ENCODE results near the gene CARMIL1.
A peak's percentile ranks its signal among the peaks of the same experiment; 100 is the strongest.

Gene CARMIL1

GRCh38 chr6:25536781-25537180 is 257.6 kb downstream of the CARMIL1 start:
- Histone ChIP-seq H3K4me1 (ENCODE audit: control insufficient read depth, insufficient read depth, low read length, poor library complexity, severe bottlenecking) (peaks cover 4% of the 10 kb centered on the region), H3K4me3 (ENCODE audit: extremely low read depth, insufficient read depth, low read length, poor library complexity, severe bottlenecking) (no peak overlapping the region), H3K27ac (ENCODE audit: low read depth, low read length, severe bottlenecking) (no peak overlapping the region), H3K9me3 (ENCODE audit: control insufficient read depth, low read length) (no peaks in the 10 kb centered on the region), H3K36me3 (ENCODE audit: control insufficient read depth, insufficient read depth, low read length) (no peaks in the 10 kb centered on the region)
- WGBS, 2 experiments (ENCODE audit: insufficient coverage in 2 of 2): no CpG with 5 or more reads among the region's 4 CpGs

- Histone ChIP-seq H3K4me3 (ENCODE audit: extremely low read depth, insufficient read depth, low read length, poor library complexity, severe bottlenecking) (no peak overlapping the region), H3K9me3 (ENCODE audit: control insufficient read depth, low read length) (no peaks in the 10 kb centered on the region), H3K4me1 (ENCODE audit: control insufficient read depth, insufficient read depth, low read length, poor library complexity, severe bottlenecking) (peaks cover 4% of the 10 kb centered on the region), H3K36me3 (ENCODE audit: control insufficient read depth, insufficient read depth, low read length) (no peaks in the 10 kb centered on the region), H3K27ac (ENCODE audit: low read depth, low read length, severe bottlenecking) (no peak overlapping the region)
- 91 to 93% methylated on average over 4 to 5 of the region's 8 CpGs for WGBS, 2 experiments (ENCODE audit: insufficient coverage in 2 of 2)
These were observed 258.3 kb downstream of the CARMIL1 start for GRCh38 chr6:25537349-25538018.

- whole genome bisulfite sequencing, 2 experiments (ENCODE audit: insufficient coverage in 2 of 2): no CpG with 5 or more reads among the region's 1 CpG
- Histone ChIP-seq H3K4me1 (ENCODE audit: control insufficient read depth, insufficient read depth, low read length, poor library complexity, severe bottlenecking) (peaks cover 21% of the 10 kb centered on the region), H3K4me3 (ENCODE audit: extremely low read depth, insufficient read depth, low read length, poor library complexity, severe bottlenecking) (no peak overlapping the region), H3K36me3 (ENCODE audit: control insufficient read depth, insufficient read depth, low read length) (no peaks in the 10 kb centered on the region), H3K27ac (ENCODE audit: low read depth, low read length, severe bottlenecking) (no peak overlapping the region), H3K9me3 (ENCODE audit: control insufficient read depth, low read length) (no peaks in the 10 kb centered on the region)
These were observed 262.1 kb downstream of the CARMIL1 start for GRCh38 chr6:25541228-25541627.

GRCh38 chr6:25542984-25543910 is 264.1 kb downstream of the CARMIL1 start:
- H3K4me3 ChIP-seq (ENCODE audit: extremely low read depth, insufficient read depth, low read length, poor library complexity, severe bottlenecking): no peak overlapping the region
- H3K27ac ChIP-seq (ENCODE audit: low read depth, low read length, severe bottlenecking): peak overlapping the region; percentile 38
- no peaks in the 10 kb centered on the region for H3K36me3 ChIP-seq (ENCODE audit: control insufficient read depth, insufficient read depth, low read length)
- no CpG with 5 or more reads among the region's 1 CpG for WGBS, 2 experiments (ENCODE audit: insufficient coverage in 2 of 2)
- H3K4me1 ChIP-seq (ENCODE audit: control insufficient read depth, insufficient read depth, low read length, poor library complexity, severe bottlenecking): peaks cover 21% of the 10 kb centered on the region
- H3K9me3 ChIP-seq (ENCODE audit: control insufficient read depth, low read length): no peaks in the 10 kb centered on the region

- peaks cover 17% of the 10 kb centered on the region for H3K4me1 ChIP-seq (ENCODE audit: control insufficient read depth, insufficient read depth, low read length, poor library complexity, severe bottlenecking)
- no peaks in the 10 kb centered on the region for H3K36me3 ChIP-seq (ENCODE audit: control insufficient read depth, insufficient read depth, low read length)
These were observed 265.7 kb downstream of the CARMIL1 start for GRCh38 chr6:25544833-25545232.

GRCh38 chr6:25547797-25548196 is 268.6 kb downstream of the CARMIL1 start:
- Histone ChIP-seq H3K9me3 (ENCODE audit: control insufficient read depth, low read length) (no peaks in the 10 kb centered on the region), H3K36me3 (ENCODE audit: control insufficient read depth, insufficient read depth, low read length) (no peaks in the 10 kb centered on the region), H3K27ac (ENCODE audit: low read depth, low read length, severe bottlenecking) (no peak overlapping the region), H3K4me1 (ENCODE audit: control insufficient read depth, insufficient read depth, low read length, poor library complexity, severe bottlenecking) (peaks cover 17% of the 10 kb centered on the region), H3K4me3 (ENCODE audit: extremely low read depth, insufficient read depth, low read length, poor library complexity, severe bottlenecking) (no peak overlapping the region)
- 78 to 81% methylated on average over 2 of the region's 2 CpGs for WGBS, 2 experiments (ENCODE audit: insufficient coverage in 2 of 2)

More at GRCh38 chr6:25544833-25545232, 265.7 kb downstream of the CARMIL1 start:
- no peaks in the 10 kb centered on the region for H3K9me3 ChIP-seq (ENCODE audit: control insufficient read depth, low read length)
- no peak overlapping the region for H3K4me3 ChIP-seq (ENCODE audit: extremely low read depth, insufficient read depth, low read length, poor library complexity, severe bottlenecking)
- no peak overlapping the region for H3K27ac ChIP-seq (ENCODE audit: low read depth, low read length, severe bottlenecking)

- H3K4me1 ChIP-seq (ENCODE audit: control insufficient read depth, insufficient read depth, low read length, poor library complexity, severe bottlenecking): peaks cover 10% of the 10 kb centered on the region
- 100% methylated on average over 1 of the region's 2 CpGs; no CpG with 5 or more reads in 1 of the 2 experiments for WGBS, 2 experiments (ENCODE audit: insufficient coverage in 2 of 2)
- no peak overlapping the region for H3K4me3 ChIP-seq (ENCODE audit: extremely low read depth, insufficient read depth, low read length, poor library complexity, severe bottlenecking)
- H3K9me3 ChIP-seq (ENCODE audit: control insufficient read depth, low read length): no peaks in the 10 kb centered on the region
- no peak overlapping the region for H3K27ac ChIP-seq (ENCODE audit: low read depth, low read length, severe bottlenecking)
- no peaks in the 10 kb centered on the region for H3K36me3 ChIP-seq (ENCODE audit: control insufficient read depth, insufficient read depth, low read length)
These were observed 269.3 kb downstream of the CARMIL1 start for GRCh38 chr6:25548451-25548850.

- 89 to 97% methylated on average over 11 of the region's 11 CpGs for WGBS, 2 experiments (ENCODE audit: insufficient coverage in 2 of 2)
- no peaks in the 10 kb centered on the region for H3K36me3 ChIP-seq (ENCODE audit: control insufficient read depth, insufficient read depth, low read length)
- no peaks in the 10 kb centered on the region for H3K4me1 ChIP-seq (ENCODE audit: control insufficient read depth, insufficient read depth, low read length, poor library complexity, severe bottlenecking)
- H3K27ac ChIP-seq (ENCODE audit: low read depth, low read length, severe bottlenecking): no peak overlapping the region
- H3K4me3 ChIP-seq (ENCODE audit: extremely low read depth, insufficient read depth, low read length, poor library complexity, severe bottlenecking): no peak overlapping the region
- H3K9me3 ChIP-seq (ENCODE audit: control insufficient read depth, low read length): no peaks in the 10 kb centered on the region
These were observed 271.5 kb downstream of the CARMIL1 start for GRCh38 chr6:25550631-25551030.

- no peak overlapping the region for H3K27ac ChIP-seq (ENCODE audit: low read depth, low read length, severe bottlenecking)
- H3K9me3 ChIP-seq (ENCODE audit: control insufficient read depth, low read length): no peaks in the 10 kb centered on the region
- H3K4me1 ChIP-seq (ENCODE audit: control insufficient read depth, insufficient read depth, low read length, poor library complexity, severe bottlenecking): no peaks in the 10 kb centered on the region
- no peak overlapping the region for H3K4me3 ChIP-seq (ENCODE audit: extremely low read depth, insufficient read depth, low read length, poor library complexity, severe bottlenecking)
- no peaks in the 10 kb centered on the region for H3K36me3 ChIP-seq (ENCODE audit: control insufficient read depth, insufficient read depth, low read length)
- WGBS, 2 experiments (ENCODE audit: insufficient coverage in 2 of 2): 100% methylated on average over 2 of the region's 3 CpGs; no CpG with 5 or more reads in 1 of the 2 experiments
These were observed 274.3 kb downstream of the CARMIL1 start for GRCh38 chr6:25553502-25553901.

- WGBS, 2 experiments (ENCODE audit: insufficient coverage in 2 of 2): 100% methylated on average over 1 of the region's 2 CpGs; no CpG with 5 or more reads in 1 of the 2 experiments
- Histone ChIP-seq H3K4me1 (ENCODE audit: control insufficient read depth, insufficient read depth, low read length, poor library complexity, severe bottlenecking) (no peaks in the 10 kb centered on the region), H3K4me3 (ENCODE audit: extremely low read depth, insufficient read depth, low read length, poor library complexity, severe bottlenecking) (no peak overlapping the region), H3K36me3 (ENCODE audit: control insufficient read depth, insufficient read depth, low read length) (no peaks in the 10 kb centered on the region), H3K27ac (ENCODE audit: low read depth, low read length, severe bottlenecking) (no peak overlapping the region), H3K9me3 (ENCODE audit: control insufficient read depth, low read length) (no peaks in the 10 kb centered on the region)
These were observed 276.0 kb downstream of the CARMIL1 start for GRCh38 chr6:25555188-25555587.

GRCh38 chr6:25556516-25556915 is 277.3 kb downstream of the CARMIL1 start:
- no peaks in the 10 kb centered on the region for H3K4me1 ChIP-seq (ENCODE audit: control insufficient read depth, insufficient read depth, low read length, poor library complexity, severe bottlenecking)
- H3K27ac ChIP-seq (ENCODE audit: low read depth, low read length, severe bottlenecking): no peak overlapping the region
- H3K9me3 ChIP-seq (ENCODE audit: control insufficient read depth, low read length): no peaks in the 10 kb centered on the region
- no peak overlapping the region for H3K4me3 ChIP-seq (ENCODE audit: extremely low read depth, insufficient read depth, low read length, poor library complexity, severe bottlenecking)
- H3K36me3 ChIP-seq (ENCODE audit: control insufficient read depth, insufficient read depth, low read length): no peaks in the 10 kb centered on the region
- WGBS, 2 experiments (ENCODE audit: insufficient coverage in 2 of 2): 31% methylated on average over 6 of the region's 10 CpGs
